Rectal smooth muscle tissue (tissue), 1 donor: ENCODE results near the gene CD248.

ENCODE experiments used
- H3K27ac ChIP-seq: one replicate; pipeline ENCODE4 v1.7.0; 2013; ENCODE audit warnings: low read depth, low read length, inconsistent platforms
- H3K27me3 ChIP-seq: one replicate; pipeline ENCODE4 v1.7.0; 2013; ENCODE audit warnings: low read length; ENCODE audit not compliant: control insufficient read depth, insufficient read depth
- H3K36me3 ChIP-seq: one replicate; pipeline ENCODE4 v1.7.0; 2013; ENCODE audit warnings: low read length; ENCODE audit not compliant: control insufficient read depth, insufficient read depth
- H3K4me1 ChIP-seq: one replicate; pipeline ENCODE4 v1.7.0; 2013; ENCODE audit warnings: low read length; ENCODE audit not compliant: control insufficient read depth, insufficient read depth
- H3K4me3 ChIP-seq: one replicate; pipeline ENCODE4 v1.7.0; 2013; ENCODE audit warnings: low read length
- H3K9ac ChIP-seq: one replicate; pipeline ENCODE4 v1.7.0; 2013; ENCODE audit warnings: low read length

Gene CD248

DNA sequence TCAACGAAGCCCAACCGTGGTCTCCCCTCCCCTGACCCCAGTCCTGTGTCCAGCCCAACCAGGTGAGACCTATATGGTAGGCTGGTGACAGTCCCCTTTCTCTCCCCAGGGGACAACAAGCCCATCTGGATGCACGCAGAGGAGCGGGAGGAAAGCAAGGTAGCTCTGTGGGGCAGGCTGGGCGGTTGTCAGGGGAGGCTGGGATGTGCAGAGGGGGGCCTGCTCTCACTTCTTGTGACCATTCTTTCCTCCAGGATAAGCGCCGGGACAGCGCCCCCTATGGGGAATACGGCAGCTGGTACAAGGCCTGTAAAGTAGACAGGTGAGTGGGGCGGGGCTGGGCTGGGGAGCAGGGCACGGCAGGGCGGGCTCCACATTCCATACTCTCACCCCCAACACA lies 51.9 kb downstream of the CD248 start:
- no peaks in the 10 kb centered on the region for H3K27me3 ChIP-seq
- H3K36me3 ChIP-seq = peaks cover 13% of the 10 kb centered on the region
- H3K4me3 ChIP-seq = no peak overlapping the region
- peaks cover 13% of the 10 kb centered on the region for H3K4me1 ChIP-seq
- no peak overlapping the region for H3K9ac ChIP-seq
- H3K27ac ChIP-seq = no peak overlapping the region
